ENCODE results near the gene STH. TPM values are rescaled to one million over a fixed set of nuclear protein-coding genes. Genes with fewer than 3 reads are reported as not detected.
A peak's percentile ranks its signal among the peaks of the same experiment; 100 is the strongest.

The STH gene
- total RNA-seq, 1 donor from 2014 or later: not detected

DNA sequence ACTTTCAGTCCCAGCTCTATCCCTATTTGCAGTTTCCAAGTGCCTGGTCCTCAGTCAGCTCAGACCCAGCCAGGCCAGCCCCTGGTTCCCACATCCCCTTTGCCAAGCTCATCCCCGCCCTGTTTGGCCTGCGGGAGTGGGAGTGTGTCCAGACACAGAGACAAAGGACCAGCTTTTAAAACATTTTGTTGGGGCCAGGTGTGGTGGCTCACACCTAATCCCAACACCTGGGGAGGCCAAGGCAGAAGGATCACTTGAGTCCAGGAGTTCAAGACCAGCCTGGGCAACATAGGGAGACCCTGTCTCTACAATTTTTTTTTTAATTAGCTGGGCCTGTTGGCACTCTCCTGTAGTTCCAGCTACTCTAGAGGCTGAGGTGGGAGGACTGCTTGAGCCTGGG is 1.7 kb downstream of the STH start:
- no peaks in the 10 kb centered on the region for H3K4me1 Mint-ChIP-seq
- H3K36me3 ChIP-seq: no peaks in the 10 kb centered on the region
- H3K36me3 Mint-ChIP-seq: no peaks in the 10 kb centered on the region
- no peak overlapping the region for H2AFZ ChIP-seq (replicated peaks)
- no peak for DNase-seq (ENCODE audit: low spot score)
- H3K9me3 Mint-ChIP-seq: no peaks in the 10 kb centered on the region
- no peaks in the 10 kb centered on the region for H3K79me2 ChIP-seq (ENCODE audit: low read depth)
- no peak overlapping the region for H3K27ac Mint-ChIP-seq
- H3K27ac ChIP-seq: no peak overlapping the region
- TF ChIP-seq EZH2phosphoT487 (IDR thresholded peaks at IDR 0.05) (no peak), EZH2 (IDR thresholded peaks at IDR 0.05) (no peak)
- TF ChIP-seq, protein P1, sequence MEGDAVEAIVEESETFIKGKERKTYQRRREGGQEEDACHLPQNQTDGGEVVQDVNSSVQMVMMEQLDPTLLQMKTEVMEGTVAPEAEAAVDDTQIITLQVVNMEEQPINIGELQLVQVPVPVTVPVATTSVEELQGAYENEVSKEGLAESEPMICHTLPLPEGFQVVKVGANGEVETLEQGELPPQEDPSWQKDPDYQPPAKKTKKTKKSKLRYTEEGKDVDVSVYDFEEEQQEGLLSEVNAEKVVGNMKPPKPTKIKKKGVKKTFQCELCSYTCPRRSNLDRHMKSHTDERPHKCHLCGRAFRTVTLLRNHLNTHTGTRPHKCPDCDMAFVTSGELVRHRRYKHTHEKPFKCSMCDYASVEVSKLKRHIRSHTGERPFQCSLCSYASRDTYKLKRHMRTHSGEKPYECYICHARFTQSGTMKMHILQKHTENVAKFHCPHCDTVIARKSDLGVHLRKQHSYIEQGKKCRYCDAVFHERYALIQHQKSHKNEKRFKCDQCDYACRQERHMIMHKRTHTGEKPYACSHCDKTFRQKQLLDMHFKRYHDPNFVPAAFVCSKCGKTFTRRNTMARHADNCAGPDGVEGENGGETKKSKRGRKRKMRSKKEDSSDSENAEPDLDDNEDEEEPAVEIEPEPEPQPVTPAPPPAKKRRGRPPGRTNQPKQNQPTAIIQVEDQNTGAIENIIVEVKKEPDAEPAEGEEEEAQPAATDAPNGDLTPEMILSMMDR (IDR thresholded peaks at IDR 0.05): no peak
- H3K27me3 ChIP-seq: no peaks in the 10 kb centered on the region
- no peaks in the 10 kb centered on the region for H4K20me1 ChIP-seq (ENCODE audit: low read depth)
- H3K4me3 ChIP-seq: no peak overlapping the region
- H3F3A ChIP-seq (ENCODE audit: low read depth): no peaks in the 10 kb centered on the region
- H3K27me3 Mint-ChIP-seq (ENCODE audit: insufficient read depth, low read depth): peaks cover 13% of the 10 kb centered on the region
- H3K4me3 Mint-ChIP-seq: no peak overlapping the region
- no peak overlapping the region for H3K9ac ChIP-seq
- H3K4me1 ChIP-seq: no peaks in the 10 kb centered on the region
- H3K4me2 ChIP-seq: no peak overlapping the region
- no peaks in the 10 kb centered on the region for H3K9me3 ChIP-seq (ENCODE audit: low read depth)

DNA sequence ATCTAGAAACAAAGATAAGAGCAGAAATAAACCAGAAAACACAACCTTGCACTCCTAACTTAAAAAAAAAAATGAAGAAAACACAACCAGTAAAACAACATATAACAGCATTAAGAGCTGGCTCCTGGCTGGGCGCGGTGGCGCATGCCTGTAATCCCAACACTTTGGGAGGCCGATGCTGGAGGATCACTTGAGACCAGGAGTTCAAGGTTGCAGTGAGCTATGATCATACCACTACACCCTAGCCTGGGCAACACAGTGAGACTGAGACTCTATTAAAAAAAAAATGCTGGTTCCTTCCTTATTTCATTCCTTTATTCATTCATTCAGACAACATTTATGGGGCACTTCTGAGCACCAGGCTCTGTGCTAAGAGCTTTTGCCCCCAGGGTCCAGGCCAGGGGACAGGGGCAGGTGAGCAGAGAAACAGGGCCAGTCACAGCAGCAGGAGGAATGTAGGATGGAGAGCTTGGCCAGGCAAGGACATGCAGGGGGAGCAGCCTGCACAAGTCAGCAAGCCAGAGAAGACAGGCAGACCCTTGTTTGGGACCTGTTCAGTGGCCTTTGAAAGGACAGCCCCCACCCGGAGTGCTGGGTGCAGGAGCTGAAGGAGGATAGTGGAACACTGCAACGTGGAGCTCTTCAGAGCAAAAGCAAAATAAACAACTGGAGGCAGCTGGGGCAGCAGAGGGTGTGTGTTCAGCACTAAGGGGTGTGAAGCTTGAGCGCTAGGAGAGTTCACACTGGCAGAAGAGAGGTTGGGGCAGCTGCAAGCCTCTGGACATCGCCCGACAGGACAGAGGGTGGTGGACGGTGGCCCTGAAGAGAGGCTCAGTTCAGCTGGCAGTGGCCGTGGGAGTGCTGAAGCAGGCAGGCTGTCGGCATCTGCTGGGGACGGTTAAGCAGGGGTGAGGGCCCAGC is 2.6 kb downstream of the STH start:
- no peak for DNase-seq (ENCODE audit: low spot score)
- H3K4me1 ChIP-seq: no peaks in the 10 kb centered on the region
- H3K36me3 ChIP-seq: no peaks in the 10 kb centered on the region
- Mint-ChIP-seq H3K9me3 (no peaks in the 10 kb centered on the region), H3K4me1 (no peaks in the 10 kb centered on the region), H3K27ac (no peak overlapping the region), H3K27me3 (ENCODE audit: insufficient read depth, low read depth) (peaks cover 13% of the 10 kb centered on the region), H3K36me3 (no peaks in the 10 kb centered on the region), H3K4me3 (peak overlapping the region; percentile 43)
- H3K4me3 ChIP-seq: no peak overlapping the region
- H3K9ac ChIP-seq: no peak overlapping the region
- no peaks in the 10 kb centered on the region for H3K9me3 ChIP-seq (ENCODE audit: low read depth)
- no peaks in the 10 kb centered on the region for H3K27me3 ChIP-seq
- no peaks in the 10 kb centered on the region for H3K79me2 ChIP-seq (ENCODE audit: low read depth)
- H2AFZ ChIP-seq (replicated peaks): no peak overlapping the region
- no peaks in the 10 kb centered on the region for H4K20me1 ChIP-seq (ENCODE audit: low read depth)
- H3K4me2 ChIP-seq: no peak overlapping the region
- H3F3A ChIP-seq (ENCODE audit: low read depth): no peaks in the 10 kb centered on the region
- TF ChIP-seq, protein P1 (IDR thresholded peaks at IDR 0.05): no peak
- no peak for TF ChIP-seq EZH2 (IDR thresholded peaks at IDR 0.05)
- no peak for TF ChIP-seq EZH2phosphoT487 (IDR thresholded peaks at IDR 0.05)
- no peak overlapping the region for H3K27ac ChIP-seq

DNA sequence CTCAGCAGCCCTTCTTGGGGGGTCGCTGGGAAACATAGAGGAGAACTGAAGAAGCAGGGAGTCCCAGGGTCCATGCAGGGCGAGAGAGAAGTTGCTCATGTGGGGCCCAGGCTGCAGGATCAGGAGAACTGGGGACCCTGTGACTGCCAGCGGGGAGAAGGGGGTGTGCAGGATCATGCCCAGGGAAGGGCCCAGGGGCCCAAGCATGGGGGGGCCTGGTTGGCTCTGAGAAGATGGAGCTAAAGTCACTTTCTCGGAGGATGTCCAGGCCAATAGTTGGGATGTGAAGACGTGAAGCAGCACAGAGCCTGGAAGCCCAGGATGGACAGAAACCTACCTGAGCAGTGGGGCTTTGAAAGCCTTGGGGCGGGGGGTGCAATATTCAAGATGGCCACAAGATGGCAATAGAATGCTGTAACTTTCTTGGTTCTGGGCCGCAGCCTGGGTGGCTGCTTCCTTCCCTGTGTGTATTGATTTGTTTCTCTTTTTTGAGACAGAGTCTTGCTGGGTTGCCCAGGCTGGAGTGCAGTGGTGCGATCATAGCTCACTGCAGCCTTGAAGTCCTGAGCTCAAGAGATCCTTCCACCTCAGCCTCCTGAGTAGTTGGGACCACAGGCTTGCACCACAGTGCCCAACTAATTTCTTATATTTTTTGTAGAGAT is 3.4 kb downstream of the STH start:
- Mint-ChIP-seq H3K4me1 (no peaks in the 10 kb centered on the region), H3K27ac (no peak overlapping the region), H3K27me3 (ENCODE audit: insufficient read depth, low read depth) (peaks cover 13% of the 10 kb centered on the region), H3K9me3 (no peaks in the 10 kb centered on the region), H3K4me3 (peak overlapping the region; percentile 43), H3K36me3 (no peaks in the 10 kb centered on the region)
- Histone ChIP-seq H3K9ac (no peak overlapping the region), H3K4me3 (no peak overlapping the region), H3K27me3 (no peaks in the 10 kb centered on the region), H3K27ac (no peak overlapping the region), H3K4me2 (no peak overlapping the region), H3K79me2 (ENCODE audit: low read depth) (no peaks in the 10 kb centered on the region), H3F3A (ENCODE audit: low read depth) (no peaks in the 10 kb centered on the region), H3K4me1 (no peaks in the 10 kb centered on the region), H4K20me1 (ENCODE audit: low read depth) (no peaks in the 10 kb centered on the region), H3K36me3 (no peaks in the 10 kb centered on the region), H3K9me3 (ENCODE audit: low read depth) (no peaks in the 10 kb centered on the region), H2AFZ (replicated peaks) (no peak overlapping the region)
- TF ChIP-seq, protein P1 (IDR thresholded peaks at IDR 0.05): peak; percentile 89
- no peak for TF ChIP-seq EZH2phosphoT487 (IDR thresholded peaks at IDR 0.05)
- peak; percentile 74 for DNase-seq (ENCODE audit: low spot score)

Measured in neural progenitor cell (in vitro differentiated cells).